ENCODE data around the gene TCF20. TPM values are rescaled to one million over a fixed set of nuclear protein-coding genes. Genes with fewer than 3 reads are reported as not detected.

The TCF20 gene
- total RNA-seq, 2 experiments from 2014 or later = 64.1 to 68.3 TPM

- Mint-ChIP-seq H3K4me3 (no peak overlapping the region), H3K36me3 (ENCODE audit: low read depth) (no peaks in the 10 kb centered on the region), H3K4me1 (peaks cover 25% of the 10 kb centered on the region), H3K9me3 (ENCODE audit: low read depth) (no peaks in the 10 kb centered on the region), H3K27ac (no peak overlapping the region), H3K27me3 (peaks cover 6% of the 10 kb centered on the region)
- DNase-seq (no peak), ATAC-seq (peak; percentile 71)
- CTCF ChIA-PET = no interaction called here
- intact Hi-C loops (cut with DNase I, micrococcal nuclease) = no loop called here
- POLR2A ChIA-PET = no interaction called here
These were observed 15.8 kb upstream of the TCF20 start for GRCh38 chr22:42286205-42286604.

DNA sequence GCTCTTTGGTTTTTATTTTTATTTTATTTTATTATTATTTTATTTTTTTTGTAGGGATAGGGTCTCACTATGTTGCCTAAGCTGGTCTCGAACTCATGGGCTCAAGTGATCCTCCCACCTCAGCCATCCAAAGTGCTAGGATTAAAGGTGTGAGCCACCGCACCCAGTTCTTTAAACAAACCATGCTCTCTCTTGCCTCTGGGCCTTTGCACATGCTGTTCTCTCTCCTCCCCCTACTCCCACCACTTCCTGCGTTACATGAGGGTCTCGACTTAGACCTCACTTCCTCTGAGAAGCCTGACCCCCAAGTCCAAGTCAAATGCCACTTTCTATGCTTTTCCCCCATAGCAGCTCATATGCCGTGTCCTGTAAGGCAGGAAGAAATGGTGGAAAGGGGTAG is 15.2 kb upstream of the TCF20 start:
- ATAC-seq = no peak
- no peak overlapping the region for H3K27ac Mint-ChIP-seq
- POLR2A ChIA-PET = no interaction called here
- no peak overlapping the region for H3K4me3 Mint-ChIP-seq
- CTCF ChIA-PET = no interaction called here
- no peak for DNase-seq
- no peaks in the 10 kb centered on the region for H3K36me3 Mint-ChIP-seq (ENCODE audit: low read depth)
- peaks cover 25% of the 10 kb centered on the region for H3K4me1 Mint-ChIP-seq
- peaks cover 6% of the 10 kb centered on the region for H3K27me3 Mint-ChIP-seq
- no peaks in the 10 kb centered on the region for H3K9me3 Mint-ChIP-seq (ENCODE audit: low read depth)
- intact Hi-C loops (cut with DNase I, micrococcal nuclease) = no loop called here

GRCh38 chr22:42284643-42285181 is 14.3 kb upstream of the TCF20 start:
- CTCF ChIA-PET = interaction anchor here (1.1 kb wide), 1 partner anchor 8 kb away, joined by 3 read pairs; no protein-coding TSS in a partner anchor
- no peak overlapping the region for H3K4me3 Mint-ChIP-seq
- H3K27me3 Mint-ChIP-seq = peaks cover 6% of the 10 kb centered on the region
- intact Hi-C loops (cut with DNase I, micrococcal nuclease) = no loop called here
- peaks cover 25% of the 10 kb centered on the region for H3K4me1 Mint-ChIP-seq
- no peaks in the 10 kb centered on the region for H3K9me3 Mint-ChIP-seq (ENCODE audit: low read depth)
- H3K36me3 Mint-ChIP-seq (ENCODE audit: low read depth) = no peaks in the 10 kb centered on the region
- DNase-seq (no peak), ATAC-seq (no peak)
- POLR2A ChIA-PET = no interaction called here
- no peak overlapping the region for H3K27ac Mint-ChIP-seq

DNA sequence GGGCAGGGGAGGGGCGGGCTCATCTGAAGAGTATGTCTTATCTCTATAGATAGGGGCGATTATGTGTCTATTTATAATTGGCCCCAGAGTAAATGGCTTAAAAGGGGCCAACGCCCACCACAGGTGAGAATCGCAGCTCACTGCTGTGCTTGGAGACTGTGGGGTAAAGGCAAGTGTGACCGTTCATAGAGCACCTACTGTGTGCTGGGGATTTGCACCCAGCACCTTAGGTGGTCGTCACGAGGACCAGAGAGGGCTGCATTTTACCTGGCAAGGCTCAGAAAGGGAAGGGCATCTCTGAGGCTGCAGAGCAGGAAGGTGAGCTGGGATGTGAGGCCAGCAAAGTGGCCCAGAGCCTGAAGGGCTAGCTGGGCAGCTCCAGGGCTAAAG is 13.7 kb upstream of the TCF20 start:
- POLR2A ChIA-PET = no interaction called here
- Mint-ChIP-seq H3K4me3 (peak overlapping the region; percentile 55), H3K9me3 (ENCODE audit: low read depth) (no peaks in the 10 kb centered on the region), H3K4me1 (peaks cover 25% of the 10 kb centered on the region), H3K27ac (no peak overlapping the region), H3K27me3 (peaks cover 6% of the 10 kb centered on the region), H3K36me3 (ENCODE audit: low read depth) (no peaks in the 10 kb centered on the region)
- intact Hi-C loops (cut with DNase I, micrococcal nuclease) = no loop called here
- ATAC-seq (no peak), DNase-seq (no peak)
- CTCF ChIA-PET = interaction anchor here (1.1 kb wide), 1 partner anchor 8 kb away, joined by 3 read pairs; no protein-coding TSS in a partner anchor

GRCh38 chr22:42283278-42284201 is 13.1 kb upstream of the TCF20 start:
- no peak overlapping the region for H3K27ac Mint-ChIP-seq
- ATAC-seq = peak; percentile 67
- POLR2A ChIA-PET = interaction anchor here (0.6 kb wide), 1 partner anchor 309 kb away, joined by 3 read pairs; no protein-coding TSS in a partner anchor
- intact Hi-C loops (cut with DNase I, micrococcal nuclease) = no loop called here
- H3K27me3 Mint-ChIP-seq = peaks cover 6% of the 10 kb centered on the region
- CTCF ChIA-PET = interaction anchor here (1.1 kb wide), 1 partner anchor 9 kb away, joined by 3 read pairs; no protein-coding TSS in a partner anchor
- peaks cover 25% of the 10 kb centered on the region for H3K4me1 Mint-ChIP-seq
- H3K36me3 Mint-ChIP-seq (ENCODE audit: low read depth) = no peaks in the 10 kb centered on the region
- H3K9me3 Mint-ChIP-seq (ENCODE audit: low read depth) = no peaks in the 10 kb centered on the region
- DNase-seq = peak; percentile 82
- peak overlapping the region; percentile 55 for H3K4me3 Mint-ChIP-seq

- DNase-seq (no peak), ATAC-seq (no peak)
- H3K36me3 Mint-ChIP-seq (ENCODE audit: low read depth) = no peaks in the 10 kb centered on the region
- H3K27ac Mint-ChIP-seq = peak overlapping the region; percentile 25
- H3K4me3 Mint-ChIP-seq = peak overlapping the region; percentile 34
- peaks cover 6% of the 10 kb centered on the region for H3K27me3 Mint-ChIP-seq
- intact Hi-C loops (cut with DNase I, micrococcal nuclease) = no loop called here
- ChIA-PET CTCF (no interaction called here), POLR2A (interaction anchor here (0.6 kb wide), 1 partner anchor 308 kb away, joined by 3 read pairs; no protein-coding TSS in a partner anchor)
- peaks cover 25% of the 10 kb centered on the region for H3K4me1 Mint-ChIP-seq
- H3K9me3 Mint-ChIP-seq (ENCODE audit: low read depth) = no peaks in the 10 kb centered on the region
These were observed 12.5 kb upstream of the TCF20 start for GRCh38 chr22:42282943-42283277.

- H3K4me1 Mint-ChIP-seq = peaks cover 25% of the 10 kb centered on the region
- ATAC-seq = no peak
- no peaks in the 10 kb centered on the region for H3K36me3 Mint-ChIP-seq (ENCODE audit: low read depth)
- H3K27me3 Mint-ChIP-seq = peaks cover 6% of the 10 kb centered on the region
- H3K4me3 Mint-ChIP-seq = peak overlapping the region; percentile 34
- no peaks in the 10 kb centered on the region for H3K9me3 Mint-ChIP-seq (ENCODE audit: low read depth)
- DNase-seq = no peak
- ChIA-PET CTCF (interaction anchor here (0.7 kb wide), 1 partner anchor 401 kb away, joined by 3 read pairs; no protein-coding TSS in a partner anchor), POLR2A (no interaction called here)
- intact Hi-C loops (cut with DNase I, micrococcal nuclease) = no loop called here
- H3K27ac Mint-ChIP-seq = no peak overlapping the region
These were observed 11.9 kb upstream of the TCF20 start for GRCh38 chr22:42282252-42282942.

DNA sequence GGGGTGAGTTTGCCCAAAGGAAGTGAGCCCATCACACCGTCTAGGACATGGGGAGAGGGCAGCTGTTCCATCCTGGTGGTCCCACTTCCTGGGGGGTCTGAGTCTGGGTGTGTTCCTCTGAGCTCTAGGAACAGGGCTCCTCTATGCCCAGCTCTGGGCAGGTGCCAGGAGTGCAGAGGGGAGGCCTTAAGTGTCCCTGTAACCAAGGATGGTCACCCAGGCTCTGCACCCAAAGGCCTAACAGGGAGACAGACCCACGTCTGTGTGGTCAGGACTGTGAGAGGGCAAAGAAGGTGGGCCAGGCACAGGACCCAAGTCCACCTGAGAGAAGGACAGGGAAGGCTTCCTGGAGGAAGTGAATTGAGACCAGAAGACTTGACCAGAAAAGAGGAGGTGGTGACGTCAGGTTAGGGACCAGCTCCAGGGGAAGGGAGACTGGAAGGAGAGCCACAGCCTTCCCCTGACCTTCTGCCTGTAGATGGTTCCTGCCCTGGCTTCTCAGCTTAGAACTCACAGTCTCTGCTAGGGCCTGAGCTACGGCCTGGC is 11.3 kb upstream of the TCF20 start:
- intact Hi-C loops (cut with DNase I, micrococcal nuclease) = no loop called here
- ATAC-seq (no peak), DNase-seq (no peak)
- POLR2A ChIA-PET = no interaction called here
- CTCF ChIA-PET = no interaction called here
- H3K27ac Mint-ChIP-seq = no peak overlapping the region
- no peak overlapping the region for H3K4me3 Mint-ChIP-seq
- H3K4me1 Mint-ChIP-seq = peaks cover 25% of the 10 kb centered on the region
- H3K27me3 Mint-ChIP-seq = peaks cover 6% of the 10 kb centered on the region
- peaks cover 2% of the 10 kb centered on the region for H3K36me3 Mint-ChIP-seq (ENCODE audit: low read depth)
- no peaks in the 10 kb centered on the region for H3K9me3 Mint-ChIP-seq (ENCODE audit: low read depth)

DNA sequence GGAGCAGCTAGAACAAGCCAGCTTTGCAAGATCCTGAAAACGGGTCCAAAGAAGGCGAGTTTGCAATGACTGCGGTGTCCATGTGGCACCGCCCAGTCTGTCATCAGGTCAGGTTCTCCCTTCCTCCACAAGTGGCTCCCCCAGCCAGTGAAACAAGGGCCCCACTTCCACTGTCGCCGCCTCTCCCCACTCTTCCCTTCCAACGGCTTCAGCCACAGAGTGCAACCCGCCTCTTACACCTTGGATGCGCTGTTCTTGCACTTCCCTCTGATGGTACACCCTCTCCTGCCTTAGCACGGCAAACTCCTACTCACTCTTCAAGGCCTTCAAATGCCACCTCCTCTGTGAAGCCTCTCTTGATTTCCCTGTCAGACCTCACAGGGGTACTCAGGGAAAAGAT is 10.8 kb upstream of the TCF20 start:
- Mint-ChIP-seq H3K9me3 (ENCODE audit: low read depth) (no peaks in the 10 kb centered on the region), H3K36me3 (ENCODE audit: low read depth) (peaks cover 2% of the 10 kb centered on the region), H3K4me3 (no peak overlapping the region), H3K4me1 (peaks cover 20% of the 10 kb centered on the region), H3K27me3 (peaks cover 6% of the 10 kb centered on the region), H3K27ac (no peak overlapping the region)
- ChIA-PET POLR2A (interaction anchor here (0.7 kb wide), 1 partner anchor 22 kb away, joined by 3 read pairs; no protein-coding TSS in a partner anchor), CTCF (no interaction called here)
- intact Hi-C loops (cut with DNase I, micrococcal nuclease) = no loop called here
- ATAC-seq (no peak), DNase-seq (no peak)

DNA sequence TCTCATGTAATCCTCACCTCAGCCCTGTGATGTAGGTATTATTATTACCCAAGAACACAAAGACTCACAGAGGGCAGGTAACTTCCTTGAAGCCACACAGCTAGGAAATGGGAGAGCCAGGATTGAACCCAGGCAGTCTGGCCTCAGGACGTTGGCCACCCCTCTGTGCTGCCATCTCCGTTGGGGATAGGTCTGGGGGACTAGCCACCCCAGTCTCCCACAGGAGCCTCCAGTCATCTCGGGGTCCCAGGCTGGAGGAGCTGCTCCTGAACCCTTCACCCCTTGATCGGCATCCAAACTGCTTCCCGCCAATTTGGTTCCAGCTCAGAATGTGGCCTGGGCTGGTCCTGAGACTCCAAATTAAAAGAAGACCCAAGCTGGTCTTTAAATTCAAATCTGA is 10.4 kb upstream of the TCF20 start:
- intact Hi-C loops (cut with DNase I, micrococcal nuclease) = no loop called here
- H3K36me3 Mint-ChIP-seq (ENCODE audit: low read depth) = peaks cover 2% of the 10 kb centered on the region
- POLR2A ChIA-PET = interaction anchor here (0.7 kb wide), 1 partner anchor 22 kb away, joined by 3 read pairs; no protein-coding TSS in a partner anchor
- peaks cover 6% of the 10 kb centered on the region for H3K27me3 Mint-ChIP-seq
- H3K27ac Mint-ChIP-seq = no peak overlapping the region
- H3K4me1 Mint-ChIP-seq = peaks cover 16% of the 10 kb centered on the region
- ATAC-seq (no peak), DNase-seq (no peak)
- H3K9me3 Mint-ChIP-seq (ENCODE audit: low read depth) = no peaks in the 10 kb centered on the region
- CTCF ChIA-PET = no interaction called here
- H3K4me3 Mint-ChIP-seq = no peak overlapping the region

DNA sequence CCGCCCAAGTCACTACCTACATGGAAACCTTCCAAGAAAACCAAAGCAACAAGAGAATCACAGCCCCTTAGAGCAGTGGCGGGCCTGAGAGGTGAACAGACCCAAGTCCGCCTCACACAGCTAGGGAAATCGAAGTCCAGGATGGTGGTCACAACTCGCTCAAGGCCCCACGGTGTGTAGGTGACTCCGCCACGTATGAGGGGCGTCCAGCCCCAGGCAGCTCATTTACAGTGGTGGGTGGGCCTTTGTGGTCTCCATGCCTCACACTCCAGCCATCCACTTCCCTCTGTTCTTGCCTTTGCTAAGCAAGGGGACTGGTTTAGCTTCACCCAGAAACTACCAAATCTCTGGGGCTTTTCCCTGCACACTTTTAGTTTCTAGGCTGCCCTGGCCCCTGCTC is 9.7 kb upstream of the TCF20 start:
- DNase-seq (no peak), ATAC-seq (no peak)

More for the DNA sequence above, 9.7 kb upstream of the TCF20 start:
- peaks cover 6% of the 10 kb centered on the region for H3K27me3 Mint-ChIP-seq
- ChIA-PET CTCF (no interaction called here), POLR2A (no interaction called here)
- no peak overlapping the region for H3K4me3 Mint-ChIP-seq
- no peaks in the 10 kb centered on the region for H3K9me3 Mint-ChIP-seq (ENCODE audit: low read depth)
- intact Hi-C loops (cut with DNase I, micrococcal nuclease) = no loop called here
- peaks cover 2% of the 10 kb centered on the region for H3K36me3 Mint-ChIP-seq (ENCODE audit: low read depth)
- H3K27ac Mint-ChIP-seq = no peak overlapping the region
- peaks cover 10% of the 10 kb centered on the region for H3K4me1 Mint-ChIP-seq

All from activated CD4-positive, alpha-beta T cell treated with anti-CD3 and anti-CD28 coated beads for 36 hours (primary cell).